Measurements from ENCODE around the gene RPL23. TPM values are rescaled to one million over a fixed set of nuclear protein-coding genes. Genes with fewer than 3 reads are reported as not detected.

Gene RPL23
- total and polyA plus RNA-seq, 9 of the 15 experiments (the other 6 are each of a cell fraction or from before 2014, with no cell fraction given), result 1,745 to 3,667 (median 3,096) TPM

GRCh38 chr17:38853292-38854219 is at the start of gene RPL23 (continued):
- TF ChIP-seq ZNF384 (IDR thresholded peaks at IDR 0.05; ENCODE audit: low read depth, low read length) (peak; percentile 15; the same call in 1 of the 2 replicates), CREB3L1 (IDR thresholded peaks at IDR 0.05; ENCODE audit: borderline replicate concordance, low read depth) (peak; percentile 80), THRAP3 (IDR thresholded peaks at IDR 0.05; ENCODE audit: borderline replicate concordance) (0 out of 2 replicates have a peak, but pooled peaks have one; percentile 22), AFF1 (IDR thresholded peaks at IDR 0.05; ENCODE audit: low read depth in 1 of 2, partially characterized antibody in 2 of 2) (peak in 1 of 2 experiments; percentile 15), TBL1XR1 (IDR thresholded peaks at IDR 0.05; ENCODE audit: low read length in 2 of 2) (peak; percentile 41 to 90; a peak in 2 of 4 replicates), CHCHD3 (CRISPR knock-in tag; IDR thresholded peaks at IDR 0.05) (peak; percentile 10; the same call in 1 of the 2 replicates), CSDE1 (IDR thresholded peaks at IDR 0.05) (peak in 1 of 2 experiments; percentile 63; a peak in 1 of 4 replicates), TBP (optimal IDR thresholded peaks at IDR 0.05; ENCODE audit: low read depth, low read length) (peak; percentile 98), TAL1 (IDR thresholded peaks at IDR 0.05) (no peak), RAD51 (IDR thresholded peaks at IDR 0.05; ENCODE audit: borderline replicate concordance, low read depth) (peak; percentile 94), DIDO1 (tag; IDR thresholded peaks at IDR 0.05; ENCODE audit: low read depth) (peak; percentile 71; the same call in 1 of the 2 replicates), RFX7 (CRISPR knock-in tag; IDR thresholded peaks at IDR 0.05) (no peak), RBM22 (IDR thresholded peaks at IDR 0.05; ENCODE audit: low read depth, low read length, poor library complexity, severe bottlenecking) (peak; percentile 51), MXI1 (IDR thresholded peaks at IDR 0.05; ENCODE audit: low read depth, low read length) (peak; percentile 90), BRD9 (IDR thresholded peaks at IDR 0.05; ENCODE audit: low read depth, partially characterized antibody) (peak; percentile 98), TEAD2 (tag; IDR thresholded peaks at IDR 0.05) (no peak), CBFB (CRISPR knock-in tag; IDR thresholded peaks at IDR 0.05) (peak; percentile 61; the same call in 1 of the 2 replicates), L3MBTL2 (IDR thresholded peaks at IDR 0.05) (peak; percentile 76), ZZZ3 (IDR thresholded peaks at IDR 0.05) (peak; percentile 98)
- TF ChIP-seq, protein P1, sequence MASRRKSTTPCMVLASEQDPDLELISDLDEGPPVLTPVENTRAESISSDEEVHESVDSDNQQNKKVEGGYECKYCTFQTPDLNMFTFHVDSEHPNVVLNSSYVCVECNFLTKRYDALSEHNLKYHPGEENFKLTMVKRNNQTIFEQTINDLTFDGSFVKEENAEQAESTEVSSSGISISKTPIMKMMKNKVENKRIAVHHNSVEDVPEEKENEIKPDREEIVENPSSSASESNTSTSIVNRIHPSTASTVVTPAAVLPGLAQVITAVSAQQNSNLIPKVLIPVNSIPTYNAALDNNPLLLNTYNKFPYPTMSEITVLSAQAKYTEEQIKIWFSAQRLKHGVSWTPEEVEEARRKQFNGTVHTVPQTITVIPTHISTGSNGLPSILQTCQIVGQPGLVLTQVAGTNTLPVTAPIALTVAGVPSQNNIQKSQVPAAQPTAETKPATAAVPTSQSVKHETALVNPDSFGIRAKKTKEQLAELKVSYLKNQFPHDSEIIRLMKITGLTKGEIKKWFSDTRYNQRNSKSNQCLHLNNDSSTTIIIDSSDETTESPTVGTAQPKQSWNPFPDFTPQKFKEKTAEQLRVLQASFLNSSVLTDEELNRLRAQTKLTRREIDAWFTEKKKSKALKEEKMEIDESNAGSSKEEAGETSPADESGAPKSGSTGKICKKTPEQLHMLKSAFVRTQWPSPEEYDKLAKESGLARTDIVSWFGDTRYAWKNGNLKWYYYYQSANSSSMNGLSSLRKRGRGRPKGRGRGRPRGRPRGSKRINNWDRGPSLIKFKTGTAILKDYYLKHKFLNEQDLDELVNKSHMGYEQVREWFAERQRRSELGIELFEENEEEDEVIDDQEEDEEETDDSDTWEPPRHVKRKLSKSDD (conservative IDR thresholded peaks at IDR 0.05; ENCODE audit: low read length), result 0 out of 2 replicates have a peak, but pooled peaks have one; percentile 61
